ENCODE data around the gene PAM.

- TF ChIP-seq, protein P1, sequence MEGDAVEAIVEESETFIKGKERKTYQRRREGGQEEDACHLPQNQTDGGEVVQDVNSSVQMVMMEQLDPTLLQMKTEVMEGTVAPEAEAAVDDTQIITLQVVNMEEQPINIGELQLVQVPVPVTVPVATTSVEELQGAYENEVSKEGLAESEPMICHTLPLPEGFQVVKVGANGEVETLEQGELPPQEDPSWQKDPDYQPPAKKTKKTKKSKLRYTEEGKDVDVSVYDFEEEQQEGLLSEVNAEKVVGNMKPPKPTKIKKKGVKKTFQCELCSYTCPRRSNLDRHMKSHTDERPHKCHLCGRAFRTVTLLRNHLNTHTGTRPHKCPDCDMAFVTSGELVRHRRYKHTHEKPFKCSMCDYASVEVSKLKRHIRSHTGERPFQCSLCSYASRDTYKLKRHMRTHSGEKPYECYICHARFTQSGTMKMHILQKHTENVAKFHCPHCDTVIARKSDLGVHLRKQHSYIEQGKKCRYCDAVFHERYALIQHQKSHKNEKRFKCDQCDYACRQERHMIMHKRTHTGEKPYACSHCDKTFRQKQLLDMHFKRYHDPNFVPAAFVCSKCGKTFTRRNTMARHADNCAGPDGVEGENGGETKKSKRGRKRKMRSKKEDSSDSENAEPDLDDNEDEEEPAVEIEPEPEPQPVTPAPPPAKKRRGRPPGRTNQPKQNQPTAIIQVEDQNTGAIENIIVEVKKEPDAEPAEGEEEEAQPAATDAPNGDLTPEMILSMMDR (conservative IDR thresholded peaks at IDR 0.05; ENCODE audit: low read depth, low read length), result no peak
- no peak for TF ChIP-seq EZH2 (IDR thresholded peaks at IDR 0.05; ENCODE audit: borderline replicate concordance, low read depth, low read length, poor library complexity, severe bottlenecking)
These were observed 279.7 kb downstream of the PAM start for GRCh38 chr5:103034662-103035392.

Data from A673 (cell line).